HCT116 (cell line): ENCODE data around the gene ARNT2. TPM values are rescaled to one million over a fixed set of nuclear protein-coding genes. Genes with fewer than 3 reads are reported as not detected.

ENCODE experiments used
- ATAC-seq: fragments of 200-7000 bp; cut with Tn5 transposase; 2 replicates; pipeline ENCODE4 v1.9.1; 2020; ENCODE audit warnings: mild to moderate bottlenecking, moderate library complexity
- BruUV-seq: library from RNA; stranded (reverse); fragments of 400-500 nt; replicated peaks from 2 replicates; lab custom pipeline; 2021; lab: Mats Ljungman, UMichigan
- CTCF ChIA-PET: fragments of 300-600 bp; sonication (Branson Sonifier 250); formaldehyde crosslinking; loops from one replicate; lab custom pipeline; 2021; ENCODE audit warnings: antibody characterized with exemption; lab: Charles Lee
- POLR2A ChIA-PET: fragments of 300-600, 350-600 bp; sonication (Branson Sonifier 250); formaldehyde crosslinking; loops from one replicate; lab custom pipeline; 2021; ENCODE audit warnings: antibody characterized with exemption; lab: Charles Lee
- RAD21 ChIA-PET, 2 experiments: fragments of 300-600 bp; sonication (Branson Sonifier 250); formaldehyde crosslinking; loops; one replicate each; lab custom pipeline; 2023; ENCODE audit warnings: low total read pairs in 2 of 2; ENCODE audit not compliant: uncharacterized antibody in 2 of 2, unreplicated experiment in 2 of 2, low non-redundant PET in 1 of 2; lab: Charles Lee
- DNase-seq: peaks from one replicate; pipeline ENCODE4 v3.0.0-alpha.2; 2010; ENCODE audit warnings: low read depth, low spot score
- H2AFZ ChIP-seq: fragments of 200-600 bp; shearing (Covaris generic), sonication (generic); 2 replicates; pipeline ENCODE4 v1.6.1; 2017; ENCODE audit warnings: low read depth, mixed run types, mixed read lengths, antibody characterized with exemption, low read length; ENCODE audit not compliant: poor library complexity, severe bottlenecking
- H3K27ac ChIP-seq: 2 replicates; pipeline ENCODE4 v1.5.1; 2012; ENCODE audit warnings: low read depth, low read length
- H3K27me3 ChIP-seq: fragments of 200-600 bp; sonication (generic); 2 replicates; pipeline ENCODE4 v1.6.1; 2016; ENCODE audit warnings: mixed run types, low read length, mixed read lengths; ENCODE audit not compliant: insufficient read depth
- H3K36me3 ChIP-seq, 2 experiments: fragments of 200-500 bp in 1 of 2; fragments of 200-600 bp in 1 of 2; sonication (Bioruptor generic) in 1 of 2; sonication (generic) in 1 of 2; 2 replicates each; pipeline versions ENCODE4 v1.5.1 to v1.6.1; 2014 to 2016; ENCODE audit warnings: low read length in 2 of 2, inconsistent platforms in 1 of 2, mixed read lengths in 1 of 2, mixed run types in 1 of 2; ENCODE audit not compliant: insufficient read depth in 2 of 2, control insufficient read depth in 1 of 2
- H3K4me1 ChIP-seq, 2 experiments: fragments of 200-600 bp in 1 of 2; sonication (generic) in 1 of 2; 2 replicates each; pipeline versions ENCODE4 v1.5.1 to v1.6.1; 2012 to 2017; ENCODE audit warnings: low read length in 2 of 2, inconsistent platforms in 1 of 2, mild to moderate bottlenecking in 1 of 2, mixed read lengths in 1 of 2, mixed run types in 1 of 2, moderate library complexity in 1 of 2; ENCODE audit not compliant: insufficient read depth in 2 of 2, control insufficient read depth in 1 of 2
- H3K4me2 ChIP-seq: fragments of 200-600 bp; sonication (generic); 2 replicates; pipeline ENCODE4 v1.6.1; 2017; ENCODE audit warnings: mixed run types, low read length, mixed read lengths
- H3K4me3 ChIP-seq, 2 experiments: fragments of 200-600 bp in 1 of 2; sonication (generic) in 1 of 2; replicated peaks in 1 of 2; 2 replicates each; pipeline ENCODE4 v1.5.1; 2011 to 2016; ENCODE audit warnings: low read length in 2 of 2, control low read depth in 1 of 2, low read depth in 1 of 2, mild to moderate bottlenecking in 1 of 2, mixed read lengths in 1 of 2, mixed run types in 1 of 2
- H3K79me2 ChIP-seq: fragments of 200-600 bp; sonication (generic); 2 replicates; pipeline ENCODE4 v1.6.1; 2017; ENCODE audit warnings: mild to moderate bottlenecking, mixed run types, low read length, moderate library complexity, mixed read lengths; ENCODE audit not compliant: insufficient read depth
- H3K9ac ChIP-seq: fragments of 200-600 bp; sonication (generic); 2 replicates; pipeline ENCODE4 v1.6.1; 2016; ENCODE audit warnings: low read length, mixed read lengths
- H3K9me2 ChIP-seq: fragments of 200-600 bp; sonication (generic), shearing (Covaris generic); 2 replicates; pipeline ENCODE4 v1.6.1; 2017; ENCODE audit warnings: mixed run types, mild to moderate bottlenecking, moderate library complexity; ENCODE audit not compliant: insufficient read depth
- H3K9me3 ChIP-seq, 2 experiments: fragments of 200-500 bp in 1 of 2; fragments of 200-600 bp in 1 of 2; sonication (Bioruptor generic) in 1 of 2; sonication (generic) in 1 of 2; 2 replicates each; pipeline ENCODE4 v1.6.1; 2014 to 2017; ENCODE audit warnings: low read length in 2 of 2, mixed read lengths in 2 of 2, inconsistent platforms in 1 of 2, low read depth in 1 of 2, mild to moderate bottlenecking in 1 of 2, mixed run types in 1 of 2, moderate library complexity in 1 of 2; ENCODE audit not compliant: control insufficient read depth in 1 of 2, insufficient read depth in 1 of 2
- H4K20me1 ChIP-seq: fragments of 200-600 bp; sonication (generic), shearing (Covaris generic); 2 replicates; pipeline ENCODE4 v1.6.1; 2017; ENCODE audit warnings: mixed run types, mild to moderate bottlenecking, moderate library complexity; ENCODE audit not compliant: insufficient read depth
- CBX3 ChIP-seq: IDR thresholded peaks from 2 replicates; pipeline ENCODE4 v1.6.1; 2012; ENCODE audit warnings: low read depth
- ELF1 ChIP-seq: IDR thresholded peaks from 2 replicates; pipeline ENCODE4 v1.6.1; 2012; ENCODE audit warnings: low read depth, borderline replicate concordance
- EZH2phosphoT487 ChIP-seq: fragments of 200-600 bp; IDR thresholded peaks from 2 replicates; pipeline ENCODE4 v1.6.1; 2018; ENCODE audit warnings: antibody characterized with exemption, borderline replicate concordance
- FOSL1 ChIP-seq: IDR thresholded peaks from 2 replicates; pipeline ENCODE4 v1.6.1; 2012; ENCODE audit warnings: low read depth
- POLR2AphosphoS5 ChIP-seq: IDR thresholded peaks from 2 replicates; pipeline ENCODE4 v1.6.1; 2011; ENCODE audit warnings: mild to moderate bottlenecking, low read depth, low read length, moderate library complexity
- REST ChIP-seq: IDR thresholded peaks from 2 replicates; pipeline ENCODE4 v1.6.1; 2012; ENCODE audit warnings: low read depth
- SIN3A ChIP-seq: IDR thresholded peaks from 2 replicates; pipeline ENCODE4 v1.6.1; 2012; ENCODE audit warnings: low read depth
- SP1 ChIP-seq: IDR thresholded peaks from 2 replicates; pipeline ENCODE4 v1.6.1; 2012; ENCODE audit warnings: low read depth
- TCF7L2 ChIP-seq: IDR thresholded peaks from 2 replicates; pipeline ENCODE4 v1.7.0; 2011; ENCODE audit warnings: borderline replicate concordance, inconsistent platforms; ENCODE audit not compliant: insufficient read depth, insufficient read length; ENCODE audit errors: extremely low read depth
- ZFX ChIP-seq: fragments of 450-650 bp; IDR thresholded peaks from 2 replicates; pipeline ENCODE4 v1.6.1; 2017
- intact Hi-C: fragments of 100-400 bp; cut with micrococcal nuclease; formaldehyde crosslinking; loops from 2 replicates; pipeline ENCODE4 v1.10.0; 2022
- total RNA-seq: library from RNA; stranded (reverse); gene quantifications from one replicate; pipeline ENCODE4 v1.2.1, GENCODE V29; 2021; ENCODE audit not compliant: unreplicated experiment

The ARNT2 gene
- total RNA-seq, 1 experiment from 2014 or later, result 3.0 TPM

DNA sequence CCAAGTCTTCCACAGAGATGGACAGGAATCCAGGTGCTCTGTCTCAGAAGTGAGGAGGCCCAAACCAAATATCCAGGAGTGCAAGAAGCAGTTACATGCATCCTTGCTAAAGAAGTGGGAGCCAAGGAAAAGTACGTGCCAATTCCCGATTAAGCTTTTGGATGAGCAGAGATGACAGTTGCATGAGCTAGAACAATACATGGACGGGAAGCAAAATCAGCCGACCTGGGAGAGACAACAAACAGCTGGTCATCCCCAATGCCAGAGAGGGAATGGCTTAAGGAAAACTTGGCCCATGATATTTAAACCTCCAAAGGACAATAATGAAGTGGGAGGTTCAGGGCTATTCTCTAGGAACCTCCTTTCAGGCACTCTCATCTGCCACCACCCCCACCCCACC is 204.9 kb downstream of the ARNT2 start:
- CTCF ChIA-PET, result no interaction called here
- ATAC-seq, result no peak
- no peaks in the 10 kb centered on the region for H3K36me3 ChIP-seq
- RAD21 ChIA-PET, result no interaction called here
- BruUV-seq, result no TSS peak
- H3K79me2 ChIP-seq, result no peaks in the 10 kb centered on the region
- no peak for DNase-seq
- no peaks in the 10 kb centered on the region for H4K20me1 ChIP-seq
- no peak overlapping the region for H3K9ac ChIP-seq
- no peak overlapping the region for H3K4me3 ChIP-seq
- no peak overlapping the region for H2AFZ ChIP-seq
- no peaks in the 10 kb centered on the region for H3K9me2 ChIP-seq
- H3K4me2 ChIP-seq, result no peak overlapping the region
- H3K9me3 ChIP-seq, result no peaks in the 10 kb centered on the region
- no peak for TF ChIP-seq CBX3
- no peak for TF ChIP-seq SIN3A
- TF ChIP-seq FOSL1, result no peak
- no peak for TF ChIP-seq POLR2AphosphoS5
- no peak for TF ChIP-seq ELF1
- TF ChIP-seq TCF7L2, result no peak
- no peak for TF ChIP-seq ZFX
- no peak for TF ChIP-seq REST
- TF ChIP-seq EZH2phosphoT487, result no peak
- TF ChIP-seq SP1, result no peak
- H3K27me3 ChIP-seq, result no peaks in the 10 kb centered on the region
- H3K27ac ChIP-seq, result no peak overlapping the region
- POLR2A ChIA-PET, result no interaction called here
- intact Hi-C loops, result no loop called here
- no peaks in the 10 kb centered on the region for H3K4me1 ChIP-seq
